GM12878 (cell line): ENCODE results near the gene GPR141. TPM values are rescaled to one million over a fixed set of nuclear protein-coding genes. Genes with fewer than 3 reads are reported as not detected.

Source experiments
- CHD2 ChIP-seq: IDR thresholded peaks from 2 replicates; pipeline ENCODE4 v1.6.1; 2011; ENCODE audit warnings: low read depth, low read length, improper control_type of control experiment, borderline replicate concordance
- CUX1 ChIP-seq: IDR thresholded peaks from 2 replicates; pipeline ENCODE4 v1.6.1; 2012; ENCODE audit warnings: improper control_type of control experiment, low read depth, low read length; ENCODE audit not compliant: insufficient replicate concordance
- EGR1 ChIP-seq, 2 experiments: IDR thresholded peaks; 1 replicate in 1 of 2; 2 replicates in 1 of 2; pipeline ENCODE4 v1.6.1; 2011 to 2012; ENCODE audit warnings: low read depth in 2 of 2, low read length in 2 of 2, borderline replicate concordance in 1 of 2, mild to moderate bottlenecking in 1 of 2, moderate library complexity in 1 of 2
- HDAC2 ChIP-seq: fragments of 200-600 bp; sonication (generic); IDR thresholded peaks from 2 replicates; pipeline ENCODE4 v1.6.1; 2017
- HSF1 ChIP-seq: fragments of 150-350 bp; IDR thresholded peaks from 2 replicates; pipeline ENCODE4 v1.6.1; 2014; ENCODE audit warnings: mild to moderate bottlenecking, low read depth, low read length
- MEF2A ChIP-seq: IDR thresholded peaks from 2 replicates; pipeline ENCODE4 v1.6.1; 2011; ENCODE audit warnings: low read depth, mild to moderate bottlenecking, low read length, moderate library complexity; ENCODE audit not compliant: insufficient read depth
- MLLT1 ChIP-seq: fragments of 450-650 bp; IDR thresholded peaks from 2 replicates; pipeline ENCODE4 v1.6.1; 2016; ENCODE audit warnings: mild to moderate bottlenecking
- MTA2 ChIP-seq: fragments of 450-650 bp; IDR thresholded peaks from 2 replicates; pipeline ENCODE4 v1.6.1; 2016; ENCODE audit warnings: low read depth, mild to moderate bottlenecking, moderate library complexity
- NFXL1 ChIP-seq: fragments of 450-650 bp; IDR thresholded peaks from 2 replicates; pipeline ENCODE4 v1.6.1; 2017; ENCODE audit warnings: antibody characterized with exemption, mild to moderate bottlenecking, borderline replicate concordance
- NRF1 ChIP-seq: conservative IDR thresholded peaks from 2 replicates; pipeline ENCODE4 v1.6.1; 2011; ENCODE audit warnings: mild to moderate bottlenecking, low read depth, low read length, improper control_type of control experiment
- SMAD5 ChIP-seq: IDR thresholded peaks from 2 replicates; pipeline ENCODE4 v1.6.1; 2016; ENCODE audit warnings: antibody characterized with exemption, low read depth
- SUZ12 ChIP-seq: fragments of 200-600 bp; sonication (generic); IDR thresholded peaks from one replicate; pipeline ENCODE4 v1.6.1; 2018; ENCODE audit warnings: antibody characterized with exemption, mild to moderate bottlenecking; ENCODE audit not compliant: unreplicated experiment
- ZBTB40 ChIP-seq: fragments of 450-650 bp; IDR thresholded peaks from 2 replicates; pipeline ENCODE4 v1.6.1; 2016; ENCODE audit warnings: mild to moderate bottlenecking, moderate library complexity, borderline replicate concordance
- ZNF217 ChIP-seq: fragments of 450-650 bp; IDR thresholded peaks from 2 replicates; pipeline ENCODE4 v1.6.1; 2017; ENCODE audit warnings: antibody characterized with exemption, mild to moderate bottlenecking
- ZNF24 ChIP-seq: fragments of 450-650 bp; IDR thresholded peaks from 2 replicates; pipeline ENCODE4 v1.6.1; 2017; ENCODE audit warnings: antibody characterized with exemption, mild to moderate bottlenecking
- polyA plus RNA-seq, 11 experiments: library from polyadenylated mRNA; depleted of rRNA in 4 of 11; unstranded in 6 of 11; stranded (reverse) in 5 of 11; fragments of >200 nt; fragmentation: Nextera tagmentation in 4 of 11; fragmentation: Illumina TruSeq in 1 of 11; extraction: Ambion mirVana in 4 of 11; extraction: Trizol in 1 of 11; gene quantifications; 1 replicate in 1 of 11; 2 replicates in 10 of 11; pipeline versions ENCODE4 v1.2.1 to v1.2.3, GENCODE V29; 2011 to 2016; ENCODE audit warnings: inconsistent platforms in 2 of 11, missing spikeins in 2 of 11, low read depth in 1 of 11
- total RNA-seq, 4 experiments: library from RNA; depleted of rRNA in 3 of 4; stranded (reverse); fragments of >200 nt in 3 of 4; fragmentation: Illumina TruSeq in 1 of 4; extraction: Trizol in 1 of 4; gene quantifications; 2 replicates each; pipeline versions ENCODE4 v1.2.1 to v1.2.3, GENCODE V29; 2013 to 2021

Gene GPR141
- total and polyA plus RNA-seq, 10 of the 15 experiments (the other 5 are each of a cell fraction or from before 2014, with no cell fraction given): 0.56 to 3.9 (median 1.2) TPM

- 0 out of 2 replicates have a peak, but pooled peaks have one; percentile 21 for TF ChIP-seq MEF2A
- TF ChIP-seq CHD2: no peak
- TF ChIP-seq CUX1: no peak
- no peak for TF ChIP-seq SUZ12
- no peak for TF ChIP-seq ZNF24
- TF ChIP-seq ZBTB40: no peak
- no peak for TF ChIP-seq MLLT1
- no peak for TF ChIP-seq HDAC2
- TF ChIP-seq HSF1: no peak
- TF ChIP-seq MTA2: peak; percentile 56
- no peak for TF ChIP-seq NRF1
- TF ChIP-seq SMAD5: no peak
- no peak for TF ChIP-seq ZNF217
- TF ChIP-seq NFXL1: no peak
- no peak for TF ChIP-seq EGR1 (IDR thresholded peaks at IDR 0.05; ENCODE audit: borderline replicate concordance in 1 of 2, low read depth in 2 of 2, low read length in 2 of 2)
These were observed 100.4 kb downstream of the GPR141 start (continued) for GRCh38 chr7:37784015-37784414.
